HepG2 (cell line): ENCODE data around the gene C16orf87. TPM values are rescaled to one million over a fixed set of nuclear protein-coding genes. Genes with fewer than 3 reads are reported as not detected.

Experiments
- ATAC-seq: fragments of 200-7000 bp; cut with Tn5 transposase; 3 replicates; pipeline ENCODE4 v1.9.1; 2020; ENCODE audit warnings: mild to moderate bottlenecking, moderate library complexity
- BruUV-seq: library from RNA; stranded (reverse); fragments of 400-500 nt; replicated peaks from 2 replicates; lab custom pipeline; 2021; lab: Mats Ljungman, UMichigan
- CTCF ChIA-PET: fragments of 300-600 bp; formaldehyde crosslinking; extraction: SDS; loops from one replicate; lab custom pipeline; 2021; ENCODE audit warnings: low total read pairs, inconsistent platforms, low intra/inter-chr PET ratio; lab: Yijun Ruan, JAX
- POLR2A ChIA-PET: fragments of 350-600 bp; sonication (Branson Sonifier 250); formaldehyde crosslinking; loops from one replicate; lab custom pipeline; 2020; ENCODE audit warnings: antibody characterized with exemption, inconsistent platforms; lab: Yijun Ruan, JAX
- DNase-seq: peaks from one replicate; pipeline ENCODE4 v3.0.0-alpha.2; 2015; ENCODE audit warnings: low spot score
- FAIRE-seq: peaks from 3 replicates; lab custom pipeline; 2011; peaks lifted over from hg19 to GRCh38; lab: Jason Lieb, UNC
- H2AFZ ChIP-seq: one replicate; pipeline ENCODE4 v1.6.1; 2011; ENCODE audit warnings: low read length, inconsistent platforms
- H3K27ac ChIP-seq: fragments of 300-600 bp; 3 replicates; pipeline ENCODE4 v1.8.0; 2011; ENCODE audit warnings: mixed run types, mild to moderate bottlenecking, mixed read lengths, low read length, inconsistent platforms; ENCODE audit not compliant: insufficient read depth; ENCODE audit errors: extremely low read length
- H3K27me3 ChIP-seq, 2 experiments: fragments of 200-600 bp in 1 of 2; 2 replicates in 1 of 2; 3 replicates in 1 of 2; pipeline versions ENCODE4 v1.6.0 to v1.8.0; 2011; ENCODE audit warnings: low read length in 2 of 2, mild to moderate bottlenecking in 2 of 2, moderate library complexity in 2 of 2, inconsistent platforms in 1 of 2; ENCODE audit not compliant: insufficient read depth in 2 of 2, control insufficient read depth in 1 of 2
- H3K36me3 ChIP-seq, 2 experiments: fragments of 200-600 bp in 1 of 2; replicated peaks in 1 of 2; 2 replicates in 1 of 2; 3 replicates in 1 of 2; pipeline versions ENCODE4 v1.5.1 to v1.8.0; 2011; ENCODE audit warnings: low read length in 2 of 2, inconsistent platforms in 1 of 2; ENCODE audit not compliant: insufficient read depth in 2 of 2, control insufficient read depth in 1 of 2
- H3K4me1 ChIP-seq: 2 replicates; pipeline ENCODE4 v1.5.1; 2012; ENCODE audit warnings: low read length, inconsistent platforms; ENCODE audit not compliant: insufficient read depth
- H3K4me2 ChIP-seq: 2 replicates; pipeline ENCODE4 v1.6.0; 2011; ENCODE audit warnings: low read depth, low read length, inconsistent platforms
- H3K4me3 ChIP-seq, 3 experiments: fragments of 200-600 bp in 1 of 3; sonication (generic), shearing (Covaris generic) in 1 of 3; replicated peaks in 1 of 3; 2 replicates each; pipeline ENCODE4 v1.5.1; 2011 to 2016; ENCODE audit warnings: low read length in 3 of 3, inconsistent platforms in 2 of 3, low read depth in 2 of 3, mild to moderate bottlenecking in 2 of 3, control low read depth in 1 of 3, mixed read lengths in 1 of 3; ENCODE audit not compliant: insufficient read depth in 1 of 3
- H3K79me2 ChIP-seq: one replicate; pipeline ENCODE4 v1.6.1; 2011; ENCODE audit warnings: low read length, inconsistent platforms; ENCODE audit not compliant: insufficient read depth
- H3K9ac ChIP-seq: 2 replicates; pipeline ENCODE4 v1.6.0; 2011; ENCODE audit warnings: mild to moderate bottlenecking, low read depth, low read length, inconsistent platforms; ENCODE audit not compliant: insufficient read depth
- H3K9me3 ChIP-seq: 2 replicates; pipeline ENCODE4 v1.5.1; 2012; ENCODE audit warnings: mild to moderate bottlenecking, low read length
- H4K20me1 ChIP-seq: 2 replicates; pipeline ENCODE4 v1.6.0; 2011; ENCODE audit warnings: inconsistent platforms, mild to moderate bottlenecking, low read length, moderate library complexity; ENCODE audit not compliant: insufficient read depth
- ISL2 ChIP-seq: sonication (generic); formaldehyde crosslinking; IDR thresholded peaks from 2 replicates; pipeline ENCODE4 v1.5.0; 2020; ENCODE audit warnings: missing genetic modification reagents
- MIER3 ChIP-seq: IDR thresholded peaks from 2 replicates; pipeline ENCODE4 v1.6.1; 2016; ENCODE audit warnings: missing compliant biosample characterization, borderline replicate concordance
- NR3C1 ChIP-seq: sonication (generic); formaldehyde crosslinking; IDR thresholded peaks from 2 replicates; pipeline ENCODE4 v1.4.0; 2020; ENCODE audit warnings: missing genetic modification reagents
- SMAD1 ChIP-seq: sonication (generic); formaldehyde crosslinking; IDR thresholded peaks from 2 replicates; pipeline ENCODE4 v1.4.0; 2020; ENCODE audit warnings: missing genetic modification reagents, low read depth, mild to moderate bottlenecking, borderline replicate concordance
- ZBTB1 ChIP-seq: sonication (generic); formaldehyde crosslinking; IDR thresholded peaks from 2 replicates; pipeline ENCODE4 v1.4.0; 2020; ENCODE audit warnings: missing genetic modification reagents, borderline replicate concordance
- ZFP1 ChIP-seq: IDR thresholded peaks from 2 replicates; pipeline ENCODE4 v1.6.1; 2016
- ZNF12 ChIP-seq: sonication (generic); formaldehyde crosslinking; IDR thresholded peaks from 2 replicates; pipeline ENCODE4 v1.5.0; 2020; ENCODE audit warnings: missing genetic modification reagents
- WGBS: methylation state at CpG from one replicate; pipeline ENCODE4 v1.1.6; 2017; ENCODE audit warnings: low lambda C conversion rate; 5-methylcytosine and 5-hydroxymethylcytosine counted together
- in situ Hi-C: cut with HindIII; loops from 2 replicates; pipeline ENCODE4 v1.10.0; 2017; ENCODE audit warnings: low pct_unique_long_range_greater_than_20kb; ENCODE audit not compliant: extremely low pct_ligation_motif_present
- intact Hi-C: fragments of 100-400 bp; cut with micrococcal nuclease; formaldehyde crosslinking; loops from one replicate; pipeline ENCODE4 v1.10.0; 2022; ENCODE audit not compliant: unreplicated experiment
- polyA plus RNA-seq, 8 experiments: library from polyadenylated mRNA; depleted of rRNA in 3 of 8; stranded (reverse) in 7 of 8; unstranded in 1 of 8; fragments of >200 nt; fragmentation: Illumina TruSeq in 4 of 8; extraction: Trizol in 4 of 8; gene quantifications; 2 replicates each; pipeline versions ENCODE4 v1.2.1 to v1.2.3, GENCODE V29; 2011 to 2016; ENCODE audit warnings: low read depth in 4 of 8, missing spikeins in 1 of 8, mixed read lengths in 1 of 8; ENCODE audit not compliant: insufficient read depth in 1 of 8
- total RNA-seq, 5 experiments: library from RNA; depleted of rRNA; stranded (reverse); fragments of >200 nt; fragmentation: Illumina TruSeq; extraction: Trizol; gene quantifications; 2 replicates each; pipeline ENCODE4 v1.2.3, GENCODE V29; 2016; ENCODE audit warnings: low read depth in 1 of 5
- TF ChIP-seq, protein P1 (sequence below): sonication (generic); formaldehyde crosslinking; IDR thresholded peaks from 2 replicates; pipeline ENCODE4 v1.5.0; 2020; ENCODE audit warnings: mild to moderate bottlenecking, missing genetic modification reagents
- TF ChIP-seq, protein P2 (sequence below): sonication (generic); formaldehyde crosslinking; IDR thresholded peaks from 2 replicates; pipeline ENCODE4 v1.4.0; 2020; ENCODE audit warnings: missing genetic modification reagents, borderline replicate concordance
- TF ChIP-seq, protein P3 (sequence below): sonication (generic); formaldehyde crosslinking; IDR thresholded peaks from 2 replicates; pipeline ENCODE4 v1.5.0; 2020; ENCODE audit warnings: missing genetic modification reagents, mild to moderate bottlenecking, borderline replicate concordance

Gene C16orf87
- total and polyA plus RNA-seq, 2 of the 13 experiments (the other 11 are each of a cell fraction or from before 2014, with no cell fraction given), result 8.6 to 19.5 TPM

DNA sequence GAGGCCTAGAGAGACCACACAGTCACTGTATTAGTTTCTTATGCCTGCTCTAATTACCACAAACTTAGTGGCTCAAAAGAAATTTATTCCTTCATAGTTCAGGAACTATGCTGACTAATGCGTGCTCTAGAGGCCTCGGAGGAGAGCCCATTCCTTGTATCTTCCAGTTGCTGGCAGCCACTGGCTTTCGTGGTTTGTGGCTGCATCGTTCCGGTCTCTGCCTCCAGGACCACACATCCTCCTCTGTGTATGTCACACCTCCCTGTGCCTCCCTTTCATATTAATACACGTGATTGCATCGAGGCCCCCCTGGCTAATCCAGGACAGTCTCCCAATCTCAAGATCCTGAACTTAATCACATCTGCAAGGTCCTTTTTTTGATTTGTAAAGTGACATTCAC is 65.9 kb downstream of the C16orf87 start:
- H3K27ac ChIP-seq, result no peak overlapping the region
- intact Hi-C loops, result no loop called here
- H2AFZ ChIP-seq, result no peak overlapping the region
- in situ Hi-C loops, result no loop called here
- no TSS peak for BruUV-seq
- no peaks in the 10 kb centered on the region for H3K9me3 ChIP-seq
- no peaks in the 10 kb centered on the region for H3K79me2 ChIP-seq
- no peak for DNase-seq
- no peaks in the 10 kb centered on the region for H3K36me3 ChIP-seq
- peaks cover 0 to 17% of the 10 kb centered on the region in 2 experiments; a peak in 3 of 5 replicates for H3K27me3 ChIP-seq
- POLR2A ChIA-PET, result no interaction called here
- CTCF ChIA-PET, result no interaction called here
- TF ChIP-seq ZFP1 (CRISPR knock-in tag) (no peak), NR3C1 (CRISPR knock-in tag) (no peak), ZBTB1 (CRISPR knock-in tag) (no peak), SMAD1 (CRISPR knock-in tag) (no peak), ZNF12 (CRISPR knock-in tag) (no peak), ISL2 (CRISPR knock-in tag) (no peak)
- TF ChIP-seq, protein P1, sequence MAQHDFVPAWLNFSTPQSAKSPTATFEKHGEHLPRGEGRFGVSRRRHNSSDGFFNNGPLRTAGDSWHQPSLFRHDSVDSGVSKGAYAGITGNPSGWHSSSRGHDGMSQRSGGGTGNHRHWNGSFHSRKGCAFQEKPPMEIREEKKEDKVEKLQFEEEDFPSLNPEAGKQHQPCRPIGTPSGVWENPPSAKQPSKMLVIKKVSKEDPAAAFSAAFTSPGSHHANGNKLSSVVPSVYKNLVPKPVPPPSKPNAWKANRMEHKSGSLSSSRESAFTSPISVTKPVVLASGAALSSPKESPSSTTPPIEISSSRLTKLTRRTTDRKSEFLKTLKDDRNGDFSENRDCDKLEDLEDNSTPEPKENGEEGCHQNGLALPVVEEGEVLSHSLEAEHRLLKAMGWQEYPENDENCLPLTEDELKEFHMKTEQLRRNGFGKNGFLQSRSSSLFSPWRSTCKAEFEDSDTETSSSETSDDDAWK (CRISPR knock-in tag), result no peak
- no peak overlapping the region for H3K4me3 ChIP-seq
- FAIRE-seq, result no peak
- H3K9ac ChIP-seq, result no peak overlapping the region
- 50% methylated on average over 7 of the region's 7 CpGs for WGBS
- H3K4me1 ChIP-seq, result peaks cover 14% of the 10 kb centered on the region
- no peak overlapping the region for H3K4me2 ChIP-seq
- H4K20me1 ChIP-seq, result no peaks in the 10 kb centered on the region
- ATAC-seq, result no peak

DNA sequence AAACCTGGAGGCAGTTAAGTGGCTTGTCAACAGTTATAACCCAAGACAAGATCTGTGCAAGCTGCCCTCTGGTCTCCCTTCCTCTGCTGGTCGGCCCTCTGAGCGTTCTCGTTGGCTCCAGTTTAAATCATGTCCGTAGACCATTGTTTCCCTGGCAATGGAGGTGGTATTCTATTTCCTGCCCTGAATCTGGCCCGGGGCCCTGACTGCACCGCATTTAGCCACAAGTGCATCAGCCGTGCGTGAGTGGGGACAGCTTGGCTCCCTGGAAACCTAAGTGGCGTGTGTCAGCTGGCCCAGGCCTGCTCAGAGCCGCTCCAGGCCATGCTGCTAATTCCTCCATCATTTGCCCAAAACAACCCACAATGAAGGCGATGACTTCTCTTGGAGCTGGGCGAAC is 67.8 kb downstream of the C16orf87 start:
- H3K79me2 ChIP-seq, result no peaks in the 10 kb centered on the region
- ChIA-PET POLR2A (no interaction called here), CTCF (no interaction called here)
- H3K27me3 ChIP-seq, result peaks cover 4 to 29% of the 10 kb centered on the region in 2 experiments; a peak in 4 of 5 replicates
- no peak for DNase-seq
- no TSS peak for BruUV-seq
- peaks cover 2% of the 10 kb centered on the region; the same call in 1 of the 2 replicates for H3K4me1 ChIP-seq
- no peaks in the 10 kb centered on the region for H3K36me3 ChIP-seq
- no peak overlapping the region for H3K27ac ChIP-seq
- H3K4me2 ChIP-seq, result no peak overlapping the region
- H3K9ac ChIP-seq, result no peak overlapping the region
- no peak overlapping the region for H3K4me3 ChIP-seq
- no peak overlapping the region for H2AFZ ChIP-seq
- no peak; the same call in 2 of the 3 replicates for ATAC-seq
- no peaks in the 10 kb centered on the region for H4K20me1 ChIP-seq
- no peak for FAIRE-seq
- 57% methylated on average over 11 of the region's 12 CpGs for WGBS
- in situ Hi-C loops, result no loop called here
- no peaks in the 10 kb centered on the region for H3K9me3 ChIP-seq
- intact Hi-C loops, result no loop called here
- TF ChIP-seq, protein P2, sequence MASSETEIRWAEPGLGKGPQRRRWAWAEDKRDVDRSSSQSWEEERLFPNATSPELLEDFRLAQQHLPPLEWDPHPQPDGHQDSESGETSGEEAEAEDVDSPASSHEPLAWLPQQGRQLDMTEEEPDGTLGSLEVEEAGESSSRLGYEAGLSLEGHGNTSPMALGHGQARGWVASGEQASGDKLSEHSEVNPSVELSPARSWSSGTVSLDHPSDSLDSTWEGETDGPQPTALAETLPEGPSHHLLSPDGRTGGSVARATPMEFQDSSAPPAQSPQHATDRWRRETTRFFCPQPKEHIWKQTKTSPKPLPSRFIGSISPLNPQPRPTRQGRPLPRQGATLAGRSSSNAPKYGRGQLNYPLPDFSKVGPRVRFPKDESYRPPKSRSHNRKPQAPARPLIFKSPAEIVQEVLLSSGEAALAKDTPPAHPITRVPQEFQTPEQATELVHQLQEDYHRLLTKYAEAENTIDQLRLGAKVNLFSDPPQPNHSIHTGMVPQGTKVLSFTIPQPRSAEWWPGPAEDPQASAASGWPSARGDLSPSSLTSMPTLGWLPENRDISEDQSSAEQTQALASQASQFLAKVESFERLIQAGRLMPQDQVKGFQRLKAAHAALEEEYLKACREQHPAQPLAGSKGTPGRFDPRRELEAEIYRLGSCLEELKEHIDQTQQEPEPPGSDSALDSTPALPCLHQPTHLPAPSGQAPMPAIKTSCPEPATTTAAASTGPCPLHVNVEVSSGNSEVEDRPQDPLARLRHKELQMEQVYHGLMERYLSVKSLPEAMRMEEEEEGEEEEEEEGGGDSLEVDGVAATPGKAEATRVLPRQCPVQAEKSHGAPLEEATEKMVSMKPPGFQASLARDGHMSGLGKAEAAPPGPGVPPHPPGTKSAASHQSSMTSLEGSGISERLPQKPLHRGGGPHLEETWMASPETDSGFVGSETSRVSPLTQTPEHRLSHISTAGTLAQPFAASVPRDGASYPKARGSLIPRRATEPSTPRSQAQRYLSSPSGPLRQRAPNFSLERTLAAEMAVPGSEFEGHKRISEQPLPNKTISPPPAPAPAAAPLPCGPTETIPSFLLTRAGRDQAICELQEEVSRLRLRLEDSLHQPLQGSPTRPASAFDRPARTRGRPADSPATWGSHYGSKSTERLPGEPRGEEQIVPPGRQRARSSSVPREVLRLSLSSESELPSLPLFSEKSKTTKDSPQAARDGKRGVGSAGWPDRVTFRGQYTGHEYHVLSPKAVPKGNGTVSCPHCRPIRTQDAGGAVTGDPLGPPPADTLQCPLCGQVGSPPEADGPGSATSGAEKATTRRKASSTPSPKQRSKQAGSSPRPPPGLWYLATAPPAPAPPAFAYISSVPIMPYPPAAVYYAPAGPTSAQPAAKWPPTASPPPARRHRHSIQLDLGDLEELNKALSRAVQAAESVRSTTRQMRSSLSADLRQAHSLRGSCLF, result no peak
- TF ChIP-seq MIER3 (CRISPR knock-in tag), result no peak
- TF ChIP-seq, protein P3, sequence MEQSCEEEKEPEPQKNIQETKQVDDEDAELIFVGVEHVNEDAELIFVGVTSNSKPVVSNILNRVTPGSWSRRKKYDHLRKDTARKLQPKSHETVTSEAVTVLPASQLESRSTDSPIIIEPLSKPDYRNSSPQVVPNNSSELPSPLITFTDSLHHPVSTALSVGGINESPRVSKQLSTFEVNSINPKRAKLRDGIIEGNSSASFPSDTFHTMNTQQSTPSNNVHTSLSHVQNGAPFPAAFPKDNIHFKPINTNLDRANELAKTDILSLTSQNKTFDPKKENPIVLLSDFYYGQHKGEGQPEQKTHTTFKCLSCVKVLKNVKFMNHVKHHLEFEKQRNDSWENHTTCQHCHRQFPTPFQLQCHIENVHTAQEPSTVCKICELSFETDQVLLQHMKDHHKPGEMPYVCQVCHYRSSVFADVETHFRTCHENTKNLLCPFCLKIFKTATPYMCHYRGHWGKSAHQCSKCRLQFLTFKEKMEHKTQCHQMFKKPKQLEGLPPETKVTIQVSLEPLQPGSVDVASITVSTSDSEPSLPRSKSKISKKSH (CRISPR knock-in tag), result no peak
